ENCODE data around the gene ZSCAN20.

- TF ChIP-seq POLR2A (IDR thresholded peaks at IDR 0.05; ENCODE audit: low read depth, low read length): no peak
- TF ChIP-seq CTCF (conservative IDR thresholded peaks at IDR 0.05; ENCODE audit: low read depth, low read length): no peak
- no peak for TF ChIP-seq MXI1 (IDR thresholded peaks at IDR 0.05; ENCODE audit: borderline replicate concordance, low read depth, low read length)
- TF ChIP-seq RFX5 (IDR thresholded peaks at IDR 0.05; ENCODE audit: low read depth, low read length): no peak
- no peak for TF ChIP-seq RCOR1 (IDR thresholded peaks at IDR 0.05; ENCODE audit: insufficient replicate concordance, low read length)
- TF ChIP-seq CEBPB (IDR thresholded peaks at IDR 0.05; ENCODE audit: low read depth, low read length): no peak
- no peak for TF ChIP-seq MAFK (IDR thresholded peaks at IDR 0.05; ENCODE audit: low read depth, low read length)
- no peak for TF ChIP-seq CHD1 (IDR thresholded peaks at IDR 0.05; ENCODE audit: low read depth, low read length)
- no peak for TF ChIP-seq RAD21 (IDR thresholded peaks at IDR 0.05; ENCODE audit: low read length)
- TF ChIP-seq USF2 (IDR thresholded peaks at IDR 0.05; ENCODE audit: low read depth, low read length): no peak
- TF ChIP-seq ELK1 (IDR thresholded peaks at IDR 0.05; ENCODE audit: borderline replicate concordance, low read depth, low read length): no peak
- no peak for TF ChIP-seq SMC3 (IDR thresholded peaks at IDR 0.05; ENCODE audit: low read depth, low read length)
- TF ChIP-seq BHLHE40 (IDR thresholded peaks at IDR 0.05; ENCODE audit: low read depth, low read length): no peak
Observed at GRCh38 chr1:33488624-33489023, 16.2 kb downstream of the ZSCAN20 start.

Data from IMR-90 (cell line).